CD4-positive, CD25-positive, alpha-beta regulatory T cell (primary cell): ENCODE results near the gene CDH24. TPM values are rescaled to one million over a fixed set of nuclear protein-coding genes. Genes with fewer than 3 reads are reported as not detected.

Experiments used
- ATAC-seq, 2 donors: fragments of 150-1000 bp; cut with Tn5 transposase; one replicate each; pipeline ENCODE4 v1.10.0; 2021; ENCODE audit warnings: low read depth in 2 of 2, moderate number of reproducible peaks in 2 of 2, moderate library complexity in 1 of 2
- DNase-seq, 3 donors: peaks; one replicate each; pipeline versions ENCODE4 v3.0.0 to v3.0.0-alpha.2; 2012 to 2022; ENCODE audit warnings: mixed read lengths in 1 of 3
- H3K27ac ChIP-seq: one replicate; pipeline ENCODE4 v1.7.0; 2013; ENCODE audit warnings: mild to moderate bottlenecking, low read length; ENCODE audit not compliant: insufficient read depth, poor library complexity, severe bottlenecking
- H3K27me3 ChIP-seq: one replicate; pipeline ENCODE4 v1.7.0; 2013; ENCODE audit warnings: low read length; ENCODE audit not compliant: control insufficient read depth, insufficient read depth
- H3K36me3 ChIP-seq: one replicate; pipeline ENCODE4 v1.7.0; 2013; ENCODE audit warnings: mild to moderate bottlenecking, low read length, moderate library complexity; ENCODE audit not compliant: control insufficient read depth, insufficient read depth
- H3K4me1 ChIP-seq: 2 replicates; pipeline ENCODE4 v1.7.0; 2013; ENCODE audit warnings: mild to moderate bottlenecking, low read length; ENCODE audit not compliant: insufficient read depth, control insufficient read depth, poor library complexity, severe bottlenecking
- H3K4me3 ChIP-seq: one replicate; pipeline ENCODE4 v1.7.0; 2013; ENCODE audit warnings: low read depth, mild to moderate bottlenecking, low read length, moderate library complexity
- H3K9me3 ChIP-seq, 2 experiments: 1 replicate in 1 of 2; 2 replicates in 1 of 2; pipeline ENCODE4 v1.7.0; 2013; ENCODE audit warnings: low read length in 2 of 2, mild to moderate bottlenecking in 1 of 2, moderate library complexity in 1 of 2; ENCODE audit not compliant: control insufficient read depth in 2 of 2
- H3K27ac Mint-ChIP-seq, 3 donors: one replicate each; pipeline ENCODE4 v1.8.0; 2020 to 2022; ENCODE audit warnings: mild to moderate bottlenecking in 3 of 3, mixed read lengths in 3 of 3, moderate library complexity in 2 of 3
- H3K27me3 Mint-ChIP-seq: one replicate; pipeline ENCODE4 v1.8.0; 2022; ENCODE audit warnings: mild to moderate bottlenecking, mixed read lengths
- H3K36me3 Mint-ChIP-seq: one replicate; pipeline ENCODE4 v1.8.0; 2020; ENCODE audit warnings: mixed read lengths
- H3K4me1 Mint-ChIP-seq, 4 donors: one replicate each; pipeline ENCODE4 v1.8.0; 2020 to 2022; ENCODE audit warnings: mixed read lengths in 4 of 4, mild to moderate bottlenecking in 1 of 4
- H3K4me3 Mint-ChIP-seq, 4 donors: one replicate each; pipeline ENCODE4 v1.8.0; 2020 to 2022; ENCODE audit warnings: mild to moderate bottlenecking in 4 of 4, mixed read lengths in 4 of 4, moderate library complexity in 3 of 4
- H3K9me3 Mint-ChIP-seq, 7 donors: one replicate each; pipeline ENCODE4 v1.8.0; 2020 to 2022; ENCODE audit warnings: mixed read lengths in 7 of 7, mild to moderate bottlenecking in 3 of 7, moderate library complexity in 2 of 7
- polyA plus RNA-seq, 4 donors: library from polyadenylated mRNA; unstranded; fragments of 300-500 nt; fragmentation: Illumina TruSeq; gene quantifications; one replicate each; pipeline ENCODE4 v1.2.3, GENCODE V29; 2021
- total RNA-seq: library from RNA; stranded (reverse); gene quantifications from one replicate; pipeline ENCODE4 v1.2.3, GENCODE V29; 2022

The CDH24 gene, protein sequence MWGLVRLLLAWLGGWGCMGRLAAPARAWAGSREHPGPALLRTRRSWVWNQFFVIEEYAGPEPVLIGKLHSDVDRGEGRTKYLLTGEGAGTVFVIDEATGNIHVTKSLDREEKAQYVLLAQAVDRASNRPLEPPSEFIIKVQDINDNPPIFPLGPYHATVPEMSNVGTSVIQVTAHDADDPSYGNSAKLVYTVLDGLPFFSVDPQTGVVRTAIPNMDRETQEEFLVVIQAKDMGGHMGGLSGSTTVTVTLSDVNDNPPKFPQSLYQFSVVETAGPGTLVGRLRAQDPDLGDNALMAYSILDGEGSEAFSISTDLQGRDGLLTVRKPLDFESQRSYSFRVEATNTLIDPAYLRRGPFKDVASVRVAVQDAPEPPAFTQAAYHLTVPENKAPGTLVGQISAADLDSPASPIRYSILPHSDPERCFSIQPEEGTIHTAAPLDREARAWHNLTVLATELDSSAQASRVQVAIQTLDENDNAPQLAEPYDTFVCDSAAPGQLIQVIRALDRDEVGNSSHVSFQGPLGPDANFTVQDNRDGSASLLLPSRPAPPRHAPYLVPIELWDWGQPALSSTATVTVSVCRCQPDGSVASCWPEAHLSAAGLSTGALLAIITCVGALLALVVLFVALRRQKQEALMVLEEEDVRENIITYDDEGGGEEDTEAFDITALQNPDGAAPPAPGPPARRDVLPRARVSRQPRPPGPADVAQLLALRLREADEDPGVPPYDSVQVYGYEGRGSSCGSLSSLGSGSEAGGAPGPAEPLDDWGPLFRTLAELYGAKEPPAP
- total RNA-seq (2.9 TPM), polyA plus RNA-seq (under 1 TPM; 0.17 to 0.79 (median 0.25) TPM)

- peaks cover 6% of the 10 kb centered on the region for H3K36me3 Mint-ChIP-seq
- Histone ChIP-seq H3K36me3 (peaks cover 30% of the 10 kb centered on the region), H3K9me3 (no peaks in the 10 kb centered on the region), H3K27ac (no peak within 1 kb of the TSS), H3K4me3 (peak within 1 kb of the TSS; percentile 51), H3K27me3 (no peaks in the 10 kb centered on the region), H3K4me1 (peaks cover 22% of the 10 kb centered on the region)
- H3K27me3 Mint-ChIP-seq, result no peaks in the 10 kb centered on the region
- peak within 1 kb of the TSS; percentile 78 to 87 (median 84) for H3K27ac Mint-ChIP-seq
- no peaks in the 10 kb centered on the region for H3K9me3 Mint-ChIP-seq
- peak; percentile 54 to 75 (median 67) for DNase-seq
- peaks cover 0 to 21% (median 15%) of the 10 kb centered on the region in 4 donors for H3K4me1 Mint-ChIP-seq
- peak within 1 kb of the TSS; percentile 89 to 96 (median 92) for H3K4me3 Mint-ChIP-seq
- peak; percentile 58 to 63 for ATAC-seq
Measured at GRCh38 chr14:23056956-23057756, at the start of gene CDH24. Gene CDH24 (minus strand): TSS chr14:23057520. CDS start chr14:23055733, 1,787 bp downstream.

DNA sequence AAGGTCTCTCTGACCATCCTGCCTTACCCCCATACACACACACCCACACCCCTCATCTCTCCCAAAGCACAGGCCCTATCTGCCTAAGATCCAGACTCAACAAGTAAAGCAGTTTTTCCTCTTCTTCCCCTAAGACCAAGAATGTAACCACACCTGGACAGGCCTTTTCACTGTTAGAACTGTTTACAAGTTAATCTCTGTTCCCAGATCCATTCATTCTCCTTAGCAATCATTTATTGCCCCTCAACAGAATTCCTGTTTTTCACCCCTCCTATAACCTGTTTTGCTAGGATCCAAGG is 49.4 kb upstream of the CDH24 start:
- Mint-ChIP-seq H3K4me1 (no peaks in the 10 kb centered on the region), H3K27ac (peak overlapping the region in 1 of 3 donors; percentile 44), H3K9me3 (no peaks in the 10 kb centered on the region), H3K27me3 (peaks cover 7% of the 10 kb centered on the region), H3K4me3 (no peak overlapping the region), H3K36me3 (no peaks in the 10 kb centered on the region)
- no peak for ATAC-seq
- Histone ChIP-seq H3K4me3 (no peak overlapping the region), H3K36me3 (no peaks in the 10 kb centered on the region), H3K27ac (no peak overlapping the region), H3K4me1 (no peaks in the 10 kb centered on the region), H3K27me3 (peaks cover 3% of the 10 kb centered on the region), H3K9me3 (no peaks in the 10 kb centered on the region)
- DNase-seq, result no peak

DNA sequence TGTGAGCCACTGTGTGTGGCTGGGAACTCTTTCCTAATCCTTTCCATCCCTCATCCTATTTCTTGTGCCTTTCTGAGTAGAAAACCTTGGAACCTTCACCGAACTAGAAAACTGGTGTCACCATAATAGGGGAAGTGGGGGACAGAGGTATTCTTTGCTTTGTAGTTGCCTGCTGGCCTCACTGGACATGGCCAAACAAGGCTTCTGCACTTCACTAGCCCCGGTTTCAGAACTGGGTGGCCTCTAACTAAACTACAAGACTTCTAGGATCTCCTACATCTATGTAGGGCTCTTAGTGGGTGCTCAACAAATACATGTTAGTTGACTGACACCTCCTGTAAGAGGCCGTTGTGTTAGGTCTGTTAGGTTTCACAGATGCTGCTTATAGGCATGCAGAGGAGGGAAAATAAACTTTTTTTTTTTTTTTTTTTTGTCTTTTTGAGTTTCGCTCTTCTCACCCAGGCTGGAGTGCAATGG is 48.1 kb upstream of the CDH24 start:
- DNase-seq (no peak), ATAC-seq (no peak)
- H3K4me1 ChIP-seq, result no peaks in the 10 kb centered on the region
- Mint-ChIP-seq H3K27me3 (peaks cover 7% of the 10 kb centered on the region), H3K9me3 (no peaks in the 10 kb centered on the region), H3K36me3 (no peaks in the 10 kb centered on the region), H3K4me3 (peak overlapping the region in 1 of 4 donors; percentile 39), H3K27ac (no peak overlapping the region), H3K4me1 (peaks cover 0 to 5% (median under 1%) of the 10 kb centered on the region in 4 donors)
- H3K9me3 ChIP-seq, result no peaks in the 10 kb centered on the region
- no peaks in the 10 kb centered on the region for H3K36me3 ChIP-seq
- no peak overlapping the region for H3K4me3 ChIP-seq
- H3K27ac ChIP-seq, result no peak overlapping the region
- peaks cover 2% of the 10 kb centered on the region for H3K27me3 ChIP-seq

DNA sequence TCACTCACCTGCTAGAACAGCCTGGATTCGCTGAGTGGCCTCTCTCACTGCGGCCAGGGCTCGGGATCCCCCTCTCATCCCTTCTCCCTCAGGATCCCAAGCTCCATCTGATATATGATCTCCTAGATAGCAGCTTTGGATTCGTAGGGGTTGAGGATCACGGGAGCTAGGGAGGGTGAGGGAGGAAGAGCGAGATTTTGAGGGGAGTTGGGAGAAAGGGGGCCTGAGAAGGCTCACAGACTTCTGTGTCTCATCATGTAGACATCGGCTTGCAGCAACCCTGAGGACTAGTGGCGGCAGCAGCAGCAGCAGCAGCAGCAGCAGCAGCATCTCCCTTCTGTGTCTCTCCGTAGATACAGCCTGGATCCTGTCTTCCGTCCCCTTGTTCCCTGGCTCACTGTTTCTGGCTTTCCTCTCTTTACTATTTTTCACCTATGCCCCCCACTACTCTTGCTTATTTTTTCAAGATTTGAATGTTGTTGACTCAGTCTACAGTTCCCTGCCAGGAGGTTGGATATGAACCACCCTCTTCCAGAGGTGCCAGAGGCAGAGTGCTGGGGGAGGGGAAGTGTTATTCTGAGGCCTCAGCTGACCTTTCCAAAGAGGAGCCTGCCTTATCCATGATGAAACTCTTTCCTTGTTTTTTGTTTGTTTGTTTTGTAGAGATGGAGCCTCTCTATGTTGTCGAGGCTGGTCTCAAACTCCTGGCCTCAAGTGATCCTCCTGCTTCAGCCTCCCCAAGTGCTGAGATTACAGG is 47.4 kb upstream of the CDH24 start, which contains the start of gene CIROP:
CIROP (minus strand) TSS at position 399 of the 757 bp plus-strand sequence; CDS start at position 330, 69 bp downstream.
- Mint-ChIP-seq H3K36me3 (peaks cover under 1% of the 10 kb centered on the region), H3K9me3 (no peaks in the 10 kb centered on the region), H3K4me1 (peaks cover 0 to 5% (median 4%) of the 10 kb centered on the region in 4 donors), H3K4me3 (peak within 1 kb of the TSS in 1 of 4 donors; percentile 39), H3K27ac (peak within 1 kb of the TSS in 1 of 3 donors; percentile 25), H3K27me3 (peaks cover 7% of the 10 kb centered on the region)
- ATAC-seq (no peak), DNase-seq (no peak)
- no peaks in the 10 kb centered on the region for H3K4me1 ChIP-seq
- H3K9me3 ChIP-seq, result no peaks in the 10 kb centered on the region
- H3K36me3 ChIP-seq, result no peaks in the 10 kb centered on the region
- H3K27ac ChIP-seq, result no peak within 1 kb of the TSS
- H3K4me3 ChIP-seq, result no peak within 1 kb of the TSS
- no peaks in the 10 kb centered on the region for H3K27me3 ChIP-seq

- H3K4me3 ChIP-seq, result no peak overlapping the region
- H3K9me3 ChIP-seq, result no peaks in the 10 kb centered on the region
- Mint-ChIP-seq H3K27ac (peak overlapping the region in 1 of 3 donors; percentile 25), H3K27me3 (peaks cover 7% of the 10 kb centered on the region), H3K4me1 (peaks cover 0 to 10% (median 4%) of the 10 kb centered on the region in 4 donors), H3K4me3 (no peak overlapping the region), H3K9me3 (no peaks in the 10 kb centered on the region), H3K36me3 (peaks cover 4% of the 10 kb centered on the region)
- no peak for ATAC-seq
- H3K27ac ChIP-seq, result no peak overlapping the region
- no peaks in the 10 kb centered on the region for H3K36me3 ChIP-seq
- no peak for DNase-seq
- H3K27me3 ChIP-seq, result no peaks in the 10 kb centered on the region
- H3K4me1 ChIP-seq, result no peaks in the 10 kb centered on the region
Measured at GRCh38 chr14:23104070-23104590, 46.8 kb upstream of the CDH24 start.

GRCh38 chr14:23103581-23103980 is 46.3 kb upstream of the CDH24 start:
- ATAC-seq, result no peak
- Histone ChIP-seq H3K36me3 (peaks cover 3% of the 10 kb centered on the region), H3K27me3 (no peaks in the 10 kb centered on the region), H3K4me1 (no peaks in the 10 kb centered on the region), H3K27ac (no peak overlapping the region), H3K9me3 (no peaks in the 10 kb centered on the region), H3K4me3 (no peak overlapping the region)
- Mint-ChIP-seq H3K27me3 (peaks cover 7% of the 10 kb centered on the region), H3K9me3 (no peaks in the 10 kb centered on the region), H3K4me1 (peaks cover 0 to 15% (median 4%) of the 10 kb centered on the region in 4 donors), H3K36me3 (peaks cover 4% of the 10 kb centered on the region), H3K4me3 (no peak overlapping the region), H3K27ac (peak overlapping the region in 1 of 3 donors; percentile 92)
- no peak for DNase-seq
